GM21515 (cell line): Measurements from ENCODE around the gene B9D2.
"Not testable (repeated sequence)": the region's sequence is repeated elsewhere in the genome, so short reads cannot be mapped to it uniquely, and the experiment has no call there.

Experiments used
- ATAC-seq: cut with Tn5 transposase; IDR thresholded peaks from one replicate; pipeline ENCODE4 v1.9.1; 2021; ENCODE audit not compliant: unreplicated experiment

B9D2 gene

DNA sequence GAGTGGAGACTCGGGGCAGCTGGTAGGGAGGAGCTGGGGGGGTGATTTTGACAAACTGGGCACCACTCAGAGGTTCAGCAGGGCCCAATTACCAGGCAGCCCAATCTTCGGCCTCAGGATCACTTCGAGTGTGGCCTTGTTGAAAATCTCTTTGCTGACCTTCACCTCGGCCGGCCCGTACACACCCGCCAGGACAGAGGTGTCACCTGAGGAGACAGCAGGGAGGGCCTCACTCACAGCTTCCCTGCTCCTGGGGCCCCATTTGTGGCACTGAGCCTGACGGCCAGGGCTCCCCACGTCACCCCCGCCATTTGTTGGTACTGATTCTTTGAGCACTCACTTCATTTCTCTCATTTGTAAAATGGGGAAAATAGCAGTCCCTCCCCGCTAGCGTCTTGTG is 28.8 kb upstream of the B9D2 start:
- no peak for ATAC-seq

DNA sequence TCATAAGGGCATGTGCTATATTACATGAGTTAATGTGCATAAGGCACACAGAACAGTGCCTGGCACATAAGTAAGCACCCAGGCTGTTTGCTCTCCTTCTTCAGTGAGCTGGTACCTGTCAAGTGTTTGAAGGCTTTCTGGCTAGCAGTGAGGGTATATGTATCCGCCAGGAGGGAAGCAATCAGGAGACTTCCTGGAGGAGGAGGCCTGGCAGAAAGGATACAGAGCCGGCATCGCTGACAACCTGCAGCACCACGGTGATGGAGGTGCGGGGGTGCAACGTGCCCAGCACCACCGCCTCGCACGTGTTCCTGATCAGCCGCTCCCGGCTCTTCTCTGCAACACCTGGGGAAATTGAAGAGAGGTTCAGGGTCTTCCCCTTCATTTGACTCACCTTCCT is 27.7 kb upstream of the B9D2 start:
- ATAC-seq, result no peak

DNA sequence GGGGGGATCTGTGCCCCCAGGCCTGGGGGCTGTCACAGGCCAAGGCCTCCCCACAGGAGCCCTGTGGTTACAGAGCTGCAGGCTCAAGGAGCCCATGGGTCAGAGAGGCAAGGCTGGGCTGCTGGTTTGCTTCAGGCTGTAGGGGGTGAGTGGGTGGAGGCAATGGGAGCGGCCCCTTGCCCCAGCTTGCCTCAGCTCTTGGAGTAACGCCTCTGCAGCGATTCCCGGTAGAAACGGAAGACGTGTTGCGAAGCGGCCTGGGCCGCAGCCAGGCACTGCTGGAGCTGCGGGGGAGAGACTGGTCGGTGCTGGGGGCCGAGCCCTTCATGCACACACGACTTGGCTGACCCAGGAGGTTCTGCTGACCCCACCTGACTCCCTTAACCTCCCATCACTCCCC is 22.5 kb upstream of the B9D2 start:
- ATAC-seq, result no peak

DNA sequence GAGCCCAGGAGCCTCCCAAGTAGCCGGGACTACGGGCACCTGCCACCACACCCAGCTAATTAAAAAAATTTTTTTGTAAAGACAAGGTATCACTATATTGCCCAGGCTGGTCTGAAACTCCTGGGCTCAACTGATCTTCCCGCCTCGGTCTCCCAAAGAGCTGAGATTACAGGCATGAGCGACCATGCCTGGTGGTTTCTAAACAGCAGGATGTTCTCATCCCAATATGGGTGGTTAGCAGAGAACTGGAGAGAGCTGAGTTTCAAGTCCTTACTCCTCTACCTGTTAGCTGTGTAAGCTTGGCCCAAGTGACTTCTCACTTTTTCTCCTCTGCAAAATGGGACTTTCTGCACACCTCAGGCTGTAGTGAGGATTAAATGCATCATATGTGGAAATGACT is 20.4 kb upstream of the B9D2 start:
- ATAC-seq, result no peak

DNA sequence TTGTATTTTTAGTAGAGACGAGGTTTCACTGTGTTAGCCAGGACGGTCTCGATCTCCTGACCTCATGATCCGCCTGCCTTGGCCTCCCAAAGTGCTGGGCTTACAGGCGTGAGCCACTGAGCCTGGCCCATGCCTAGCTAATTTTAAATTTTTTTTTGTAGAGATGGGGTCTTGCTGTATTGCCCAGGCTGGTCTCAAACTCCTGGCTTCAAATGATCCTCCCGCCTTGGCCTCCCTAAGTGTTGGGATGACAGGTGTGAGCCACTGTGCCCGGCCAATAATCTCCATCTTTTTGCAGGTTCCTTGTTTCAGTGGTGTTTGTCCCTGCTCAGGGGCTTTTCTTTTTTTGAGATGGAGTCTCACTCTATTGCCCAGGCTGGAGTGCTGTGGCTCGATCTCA is 17.6 kb upstream of the B9D2 start:
- not testable (repeated sequence) for ATAC-seq

DNA sequence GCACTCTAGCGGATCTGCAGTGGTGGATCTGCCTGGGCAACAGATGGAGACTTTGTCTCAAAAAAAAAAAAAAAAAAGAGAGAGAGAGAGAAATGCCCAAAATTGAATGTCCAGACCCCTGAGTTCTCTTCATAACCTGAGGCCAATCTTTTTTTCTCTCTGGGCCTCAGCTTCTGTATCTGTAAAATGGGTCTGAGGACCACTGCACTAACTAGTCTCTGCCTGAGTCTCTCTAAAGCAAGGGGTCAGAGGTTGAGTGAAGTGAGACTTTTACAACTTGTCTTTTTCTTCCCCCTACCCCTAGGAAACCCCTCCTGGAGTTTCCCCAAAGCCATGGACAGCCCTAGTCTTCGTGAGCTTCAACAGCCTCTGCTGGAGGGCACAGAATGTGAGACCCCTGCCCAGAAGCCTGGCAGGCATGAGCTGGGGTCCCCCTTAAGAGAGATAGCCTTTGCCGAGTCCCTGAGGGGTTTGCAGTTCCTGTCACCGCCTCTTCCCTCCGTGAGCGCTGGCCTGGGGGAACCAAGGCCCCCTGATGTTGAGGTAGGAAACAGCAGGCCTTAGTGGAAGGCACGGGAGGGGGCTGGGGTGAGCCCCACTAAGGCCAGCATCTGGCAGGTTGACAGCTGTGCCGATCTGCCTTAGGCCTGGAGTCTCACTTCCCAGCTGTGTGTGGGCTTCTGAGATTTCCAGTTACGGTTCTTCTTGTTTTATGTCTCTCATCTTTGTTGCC is 14.2 kb upstream of the B9D2 start:
- peak; percentile 60 for ATAC-seq

DNA sequence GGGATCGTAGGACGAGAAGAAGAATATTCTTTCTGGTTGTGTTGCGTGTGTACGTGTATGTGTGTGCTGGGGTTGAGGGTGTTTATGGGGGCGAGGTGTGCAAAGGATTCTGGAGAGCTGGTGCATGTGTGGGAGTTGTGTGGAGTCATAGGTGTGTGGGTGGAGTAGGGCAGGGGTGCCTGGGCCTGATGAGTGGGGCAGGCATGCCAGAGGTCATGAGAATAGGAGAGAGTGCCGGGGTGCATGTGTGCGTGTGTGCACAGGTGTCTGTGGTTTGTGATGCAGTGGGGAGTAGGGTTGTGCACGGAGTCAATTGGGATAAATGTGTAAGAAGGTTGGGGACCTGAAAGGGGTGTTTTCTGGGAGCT is 13.0 kb upstream of the B9D2 start:
- ATAC-seq, result no peak

DNA sequence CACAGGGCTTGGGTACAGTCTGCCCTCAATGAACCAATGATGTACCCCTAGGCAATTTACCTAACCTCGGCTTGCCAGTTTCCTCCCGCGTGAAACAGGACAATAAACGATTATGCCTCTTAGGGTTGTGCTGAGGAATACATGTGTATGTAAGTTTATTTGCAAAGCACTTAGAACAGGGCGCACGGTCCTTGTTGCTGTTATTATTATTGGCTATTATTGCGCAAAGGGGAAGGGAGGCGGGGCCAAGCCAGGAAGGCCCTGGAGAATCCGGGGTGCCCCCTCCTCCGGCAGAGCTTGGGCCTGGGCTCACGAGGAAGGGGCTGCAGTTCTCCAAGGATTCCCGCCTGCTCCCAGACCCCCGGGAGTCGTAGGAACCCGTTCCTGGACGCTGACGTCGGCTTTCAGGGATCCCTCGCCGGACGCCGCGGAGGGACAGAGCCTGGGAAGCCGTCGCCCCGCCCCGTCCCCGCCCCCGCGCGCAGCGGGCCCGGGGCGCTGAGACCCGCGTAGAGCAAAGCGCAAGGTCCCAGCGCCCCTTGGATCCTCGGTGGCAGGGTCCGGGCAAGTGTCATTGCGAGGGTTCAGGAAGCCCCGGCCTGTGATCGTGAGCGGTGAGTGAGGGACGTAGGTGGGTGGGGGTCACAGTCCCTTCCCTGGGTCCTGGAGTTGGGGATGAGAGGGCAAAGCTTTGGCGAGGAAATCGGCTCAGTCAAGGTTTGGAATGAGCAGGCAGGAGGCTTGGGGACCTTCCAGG is 12.5 kb upstream of the B9D2 start, which contains the start of gene TMEM91:
Gene TMEM91, plus strand, starts transcription at position 293 of the 757 bp plus-strand sequence. CDS start 1,777 bp downstream, outside the sequence.
- ATAC-seq, result no peak

DNA sequence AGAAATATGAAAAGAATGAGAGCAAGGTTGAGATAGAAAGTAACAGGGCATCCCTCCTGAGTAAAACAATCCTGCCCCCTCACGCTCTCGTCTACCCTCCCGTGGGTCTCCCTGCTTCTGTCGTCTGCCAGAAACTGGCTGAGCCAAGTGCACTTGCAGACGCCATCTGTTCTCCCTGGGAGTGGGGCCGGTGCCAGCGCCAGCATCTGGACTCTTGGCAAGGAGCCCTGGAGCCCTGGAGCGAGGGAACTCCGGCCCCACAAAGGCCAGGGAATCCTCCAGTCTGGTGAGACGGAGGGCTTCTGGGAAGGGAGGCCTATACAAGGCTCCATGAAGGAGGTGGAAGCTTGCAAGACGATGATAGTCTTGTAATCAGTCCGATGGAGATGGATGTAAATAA is 10.0 kb upstream of the B9D2 start:
- no peak for ATAC-seq

DNA sequence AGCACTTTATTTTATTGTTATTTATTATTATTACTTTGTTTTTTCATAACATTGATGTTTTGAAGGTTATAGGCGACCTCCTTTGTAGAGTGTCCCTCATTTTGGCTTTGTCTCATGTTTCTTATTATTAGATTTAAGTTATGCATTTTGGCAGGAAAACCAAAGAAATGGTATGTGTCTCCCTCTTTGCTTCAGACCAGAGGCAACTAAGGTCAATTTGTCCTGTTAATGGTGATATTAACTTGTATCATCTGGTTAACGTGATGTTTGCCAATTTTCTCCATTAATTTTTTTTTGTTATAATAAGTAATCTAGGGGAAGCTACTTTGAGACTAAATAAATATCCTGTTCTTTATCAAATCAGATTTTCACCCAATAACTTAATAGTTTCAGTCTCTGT is 8.6 kb upstream of the B9D2 start:
- ATAC-seq, result no peak

DNA sequence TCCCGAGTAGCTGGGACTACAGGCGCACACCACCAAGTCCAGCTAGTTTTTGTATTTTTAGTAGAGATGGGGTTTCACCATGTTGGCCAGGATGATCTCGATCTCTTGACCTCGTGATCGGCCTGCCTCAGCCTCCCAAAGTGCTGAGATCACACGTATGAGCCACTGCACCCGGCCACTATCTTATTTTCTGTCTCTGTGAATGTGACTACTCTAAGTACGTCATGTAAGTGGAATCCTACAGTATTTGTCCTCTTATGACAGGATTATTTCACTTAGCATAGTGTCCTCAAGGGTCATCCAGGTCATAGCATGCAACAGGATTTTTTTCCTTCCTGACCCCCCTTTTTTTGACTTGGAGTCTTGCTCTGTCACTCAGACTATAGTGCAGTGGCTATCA is 7.6 kb upstream of the B9D2 start:
- ATAC-seq, result no peak

DNA sequence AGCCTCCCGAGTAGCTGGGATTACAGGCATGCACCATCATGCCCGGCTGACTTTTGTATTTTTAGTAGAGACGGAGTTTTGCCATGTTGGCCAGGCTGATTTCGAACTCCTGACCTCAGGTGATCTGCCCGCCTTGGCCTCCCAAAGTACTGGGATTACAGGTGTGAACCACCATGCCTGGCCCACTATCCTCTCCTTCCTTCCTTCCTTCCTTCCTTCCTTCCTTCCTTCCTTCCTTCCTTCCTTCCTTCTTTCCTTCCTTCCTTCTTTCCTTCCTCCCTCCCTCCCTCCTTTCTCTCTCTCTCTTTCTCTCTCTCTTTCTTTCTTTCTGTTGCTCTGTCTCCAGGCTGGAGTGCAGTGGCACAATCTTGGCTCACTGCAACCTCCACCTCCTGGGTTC is 7.2 kb upstream of the B9D2 start:
- ATAC-seq, result not testable (repeated sequence)

DNA sequence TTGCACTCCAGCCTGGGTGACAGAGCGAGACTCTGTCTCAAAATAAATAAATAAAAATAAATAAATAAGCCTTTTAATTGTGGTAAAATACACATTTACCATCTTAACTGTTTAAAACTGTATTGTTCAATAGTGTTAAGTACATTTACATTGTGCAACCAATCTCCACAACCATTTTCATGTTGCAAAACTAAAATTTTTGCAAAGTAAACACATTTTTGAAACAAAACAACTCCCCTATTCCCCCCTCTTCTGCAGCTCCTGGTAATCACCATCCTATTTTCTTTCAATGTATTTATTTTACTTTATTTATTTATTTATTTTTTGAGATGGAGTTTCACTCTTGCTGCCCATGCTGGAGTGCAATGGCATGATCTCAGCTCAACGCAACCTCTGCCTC is 5.8 kb upstream of the B9D2 start:
- ATAC-seq, result no peak

DNA sequence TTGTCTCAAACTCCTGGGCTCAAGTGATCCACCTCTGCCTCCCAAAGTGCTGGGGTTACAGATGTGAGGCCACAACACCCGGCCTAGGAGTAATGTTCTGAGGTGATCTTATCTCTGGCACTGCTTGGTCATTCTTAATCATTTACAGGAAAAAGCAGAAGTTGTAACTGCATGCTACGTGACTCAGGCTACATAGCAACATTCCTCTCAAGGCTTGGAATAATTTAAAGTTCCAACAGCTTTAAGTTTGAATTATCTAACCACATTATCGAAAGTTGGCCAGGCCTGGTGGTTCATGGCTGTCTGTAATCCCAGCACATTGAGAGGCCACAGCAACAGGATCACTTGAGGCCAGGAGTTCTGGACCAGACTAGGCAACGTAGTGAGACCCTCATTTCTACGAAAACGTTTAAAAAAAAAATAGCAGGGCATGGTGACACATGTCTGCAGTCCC is 3.9 kb upstream of the B9D2 start:
- no peak for ATAC-seq

DNA sequence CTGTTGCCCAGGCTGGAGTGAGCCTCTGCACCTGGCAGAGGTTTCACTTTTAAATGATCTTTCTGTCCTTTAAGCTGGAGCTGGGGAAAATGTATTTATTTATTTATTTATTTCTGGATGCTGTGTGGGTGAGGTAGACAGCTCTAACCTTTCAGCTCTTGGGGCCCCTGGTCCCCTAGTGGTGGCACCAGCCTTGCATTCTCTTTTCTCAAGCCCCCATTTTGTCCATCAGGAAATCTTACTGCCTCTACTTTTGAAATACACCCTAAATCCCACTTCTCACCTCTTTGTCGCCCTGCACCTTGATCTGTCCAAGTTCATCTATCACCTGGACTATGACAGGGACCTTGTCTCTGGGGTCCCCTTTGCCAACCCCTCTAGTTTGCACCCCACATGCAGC is 2.1 kb upstream of the B9D2 start:
- ATAC-seq, result no peak

DNA sequence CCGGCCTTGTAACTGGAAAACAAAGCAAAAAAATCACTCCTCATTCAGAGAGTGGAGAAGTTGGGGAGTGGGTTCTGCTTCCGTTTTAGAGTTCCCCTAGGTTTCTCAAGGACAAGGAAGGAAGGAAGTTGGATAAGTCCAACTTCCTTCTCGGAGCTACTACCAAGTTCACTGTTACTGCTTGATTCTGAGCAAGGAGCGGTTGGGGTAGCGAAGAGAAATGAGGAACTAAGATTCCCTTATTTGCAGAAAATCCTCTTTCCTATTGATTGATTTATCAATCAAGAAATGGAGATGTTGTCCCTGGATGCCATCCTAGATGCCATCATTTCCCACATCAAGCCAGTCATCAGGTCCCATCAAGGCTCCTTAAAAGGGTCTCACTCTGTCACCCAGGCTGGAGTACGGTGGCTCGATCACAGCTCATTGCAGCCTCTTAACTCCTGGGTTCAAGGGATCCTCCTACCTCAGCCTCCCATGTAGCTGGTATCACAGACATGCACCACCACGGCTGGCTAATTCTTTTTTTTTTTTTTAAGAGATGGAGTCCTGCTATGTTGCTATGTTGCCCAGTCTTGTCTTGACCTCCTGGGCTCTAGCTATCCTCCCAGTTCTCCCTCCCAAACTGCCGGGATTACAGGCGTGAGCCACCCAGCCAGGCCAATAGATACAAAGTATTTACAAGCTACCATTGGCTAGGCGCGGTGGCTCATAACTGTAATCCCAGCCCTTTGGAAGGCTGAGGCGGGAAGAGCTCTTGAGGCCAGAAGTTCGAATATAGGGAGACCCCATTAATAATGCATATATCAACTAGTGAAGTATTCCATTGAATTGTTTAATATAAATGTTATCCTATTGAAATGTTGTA is 809 bp upstream of the B9D2 start:
- ATAC-seq, result no peak

DNA sequence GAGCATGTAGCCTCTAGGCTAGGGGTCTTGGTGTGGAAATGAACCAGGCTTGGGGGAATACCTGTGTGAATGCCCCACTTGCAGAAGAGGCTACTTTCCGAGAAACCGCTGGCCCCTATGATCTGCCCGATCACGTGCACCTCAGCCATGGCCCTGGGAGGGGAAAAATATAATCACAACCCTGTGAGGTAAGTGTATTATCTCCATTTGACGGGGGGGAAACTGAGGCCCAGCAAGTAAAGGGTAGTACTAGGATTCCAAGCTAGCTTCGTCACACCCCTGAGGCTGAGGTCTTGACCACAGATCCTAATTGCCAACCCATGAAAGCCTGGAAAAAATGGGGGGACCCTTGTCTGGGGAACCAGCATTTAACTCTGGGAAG is 587 bp downstream of the B9D2 start:
- no peak for ATAC-seq

DNA sequence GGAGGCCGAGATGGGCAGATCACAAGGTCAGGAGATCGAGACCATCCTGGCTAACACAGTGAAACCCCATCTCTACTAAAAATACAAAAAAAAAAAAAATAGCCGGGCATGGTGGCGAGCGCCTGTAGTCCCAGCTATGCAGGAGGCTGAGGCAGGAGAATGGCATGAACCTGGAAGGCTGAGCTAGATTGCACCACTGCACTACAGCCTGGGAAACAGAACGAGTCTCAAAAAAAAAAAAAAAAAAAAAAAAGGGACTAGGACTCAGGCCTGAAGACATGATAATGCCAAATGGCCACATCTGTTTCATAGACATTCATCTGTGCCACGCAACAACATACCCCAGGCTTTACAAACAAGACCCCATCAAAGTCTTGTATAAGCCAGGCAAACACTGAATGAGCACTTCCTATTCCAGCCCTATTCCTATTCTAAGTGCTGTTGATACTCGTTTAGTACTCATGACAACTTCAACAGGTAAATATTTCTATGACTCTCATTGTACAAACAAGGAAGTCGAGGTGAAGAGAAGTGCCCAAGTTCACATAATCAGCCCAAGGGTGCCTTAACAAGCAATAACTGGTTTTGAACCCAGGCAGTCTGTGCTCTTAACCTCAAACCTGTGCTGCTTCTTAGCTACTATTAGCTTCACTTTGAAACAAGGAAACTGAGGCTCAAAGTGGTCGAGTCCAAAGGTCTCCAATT is 1.7 kb downstream of the B9D2 start:
- ATAC-seq, result no peak

DNA sequence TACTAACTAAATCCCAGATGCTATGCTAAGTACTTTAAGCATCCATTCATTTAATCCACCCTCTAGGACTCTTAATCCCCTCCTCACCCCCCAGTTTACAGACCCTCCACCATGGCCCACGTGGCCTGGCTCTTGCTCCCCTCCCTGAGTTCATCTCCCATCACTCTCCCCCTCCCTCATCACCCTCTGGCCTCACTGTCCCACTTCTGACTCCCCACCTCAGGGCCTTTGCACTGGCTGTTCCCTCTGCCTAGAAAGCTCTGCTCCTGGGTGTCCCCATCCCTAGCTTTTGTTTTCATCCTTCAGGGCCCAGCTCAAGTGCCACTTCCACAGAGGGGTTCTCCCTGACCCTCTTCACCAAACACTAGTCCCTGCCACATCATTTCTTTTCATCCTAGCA is 4.2 kb downstream of the B9D2 start:
- no peak for ATAC-seq

DNA sequence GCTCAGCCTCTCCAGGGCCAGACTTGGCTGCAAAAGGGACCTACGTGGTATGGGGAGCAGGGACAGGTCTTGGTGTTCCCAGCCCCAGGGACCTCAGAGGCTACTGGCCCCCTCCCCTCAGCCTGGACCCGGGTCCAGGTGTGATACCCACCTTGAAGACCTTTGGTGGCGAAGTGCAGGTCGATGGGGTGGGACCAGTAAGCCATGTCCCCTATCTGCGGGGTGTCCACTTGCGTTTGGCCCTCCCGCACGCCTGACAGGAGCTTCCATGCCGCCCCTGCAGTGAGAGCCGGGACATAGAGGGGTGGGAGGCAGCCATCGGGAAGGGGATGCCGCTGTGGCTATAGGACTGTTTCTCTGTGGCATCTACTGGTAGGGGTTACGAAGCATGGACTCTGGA is 6.2 kb downstream of the B9D2 start:
- ATAC-seq, result no peak
